ENCODE data around the gene CEL.

Gene CEL

GRCh38 chr9:133051281-133051900 lies 10.4 kb upstream of the CEL start:
- H3K4me3 ChIP-seq (ENCODE audit: low read depth, low read length): no peak overlapping the region
- no peak for DNase-seq (ENCODE audit: low read depth)
- no peak for TF ChIP-seq CTCF (IDR thresholded peaks at IDR 0.05; ENCODE audit: insufficient read depth, low read depth, low read length, missing control alignments)

GRCh38 chr9:133051966-133052539 lies 9.7 kb upstream of the CEL start:
- H3K4me3 ChIP-seq (ENCODE audit: low read depth, low read length): no peak overlapping the region
- no peak for TF ChIP-seq CTCF (IDR thresholded peaks at IDR 0.05; ENCODE audit: insufficient read depth, low read depth, low read length, missing control alignments)
- no peak for DNase-seq (ENCODE audit: low read depth)

DNA sequence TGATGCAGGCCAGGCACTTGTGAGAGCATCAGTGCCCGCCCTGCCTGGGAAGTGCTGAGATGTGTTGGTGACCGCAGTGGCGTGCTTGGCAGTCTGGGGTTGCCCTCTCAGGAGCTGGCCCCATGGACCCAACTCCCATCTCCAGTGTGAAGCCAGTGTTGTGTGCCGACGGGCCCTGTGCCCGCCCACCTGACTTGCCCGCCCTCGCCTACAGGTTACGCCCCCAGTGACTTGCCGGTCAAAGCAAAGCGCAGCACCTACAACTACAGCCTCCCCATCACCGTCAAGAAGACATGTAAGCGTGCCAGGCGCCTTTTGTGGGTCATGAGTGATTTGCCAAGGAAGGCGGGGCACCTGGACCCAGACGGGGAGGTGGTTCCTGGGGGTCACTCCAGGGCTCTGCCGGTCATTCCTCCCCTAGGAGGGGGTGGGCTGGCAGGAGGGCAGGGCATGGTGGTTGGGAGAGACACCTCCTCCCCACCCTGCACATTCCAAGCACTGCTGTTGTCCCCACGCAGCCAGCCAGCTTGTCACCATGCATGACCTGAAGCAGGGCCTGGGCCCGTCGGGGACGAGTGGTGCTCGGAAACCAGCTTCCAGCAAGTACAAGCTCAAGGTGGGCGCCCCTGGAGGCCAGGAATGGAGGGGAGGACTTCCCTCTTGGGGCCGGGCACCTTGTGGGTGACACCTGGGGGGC lies 7.4 kb upstream of the CEL start:
- no peak for TF ChIP-seq CTCF (IDR thresholded peaks at IDR 0.05; ENCODE audit: insufficient read depth, low read depth, low read length, missing control alignments)
- H3K4me3 ChIP-seq (ENCODE audit: low read depth, low read length): no peak overlapping the region
- DNase-seq (ENCODE audit: low read depth): no peak

- no peak for DNase-seq (ENCODE audit: low read depth)
Measured at GRCh38 chr9:133054966-133055365, 6.8 kb upstream of the CEL start.

GRCh38 chr9:133055788-133056420 lies 5.9 kb upstream of the CEL start:
- no peak overlapping the region for H3K4me3 ChIP-seq (ENCODE audit: low read depth, low read length)
- DNase-seq (ENCODE audit: low read depth): no peak
- TF ChIP-seq CTCF (IDR thresholded peaks at IDR 0.05; ENCODE audit: insufficient read depth, low read depth, low read length, missing control alignments): no peak

More at GRCh38 chr9:133054966-133055365, 6.8 kb upstream of the CEL start:
- no peak for TF ChIP-seq CTCF (IDR thresholded peaks at IDR 0.05; ENCODE audit: insufficient read depth, low read depth, low read length, missing control alignments)
- no peak overlapping the region for H3K4me3 ChIP-seq (ENCODE audit: low read depth, low read length)

DNA sequence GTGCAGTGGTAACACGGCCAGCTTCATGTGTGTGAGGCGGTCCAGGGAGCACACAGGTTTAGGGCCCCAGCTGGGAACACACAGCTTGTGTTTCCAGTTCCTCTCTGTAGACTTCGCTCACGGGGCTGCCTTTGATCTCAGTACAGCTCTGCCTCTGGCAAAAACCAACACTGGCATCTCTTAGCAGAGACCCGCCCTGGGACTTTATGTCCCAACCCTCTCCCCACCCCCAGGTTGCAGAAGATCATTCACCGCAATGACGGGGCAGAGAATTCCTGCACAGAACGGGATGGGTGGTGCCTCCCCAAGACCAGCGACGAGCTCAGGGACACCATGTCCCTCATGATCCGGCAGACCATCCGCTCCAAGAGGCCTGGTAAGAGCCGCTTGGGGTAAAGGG lies 5.2 kb upstream of the CEL start:
- DNase-seq (ENCODE audit: low read depth): no peak
- TF ChIP-seq CTCF (IDR thresholded peaks at IDR 0.05; ENCODE audit: insufficient read depth, low read depth, low read length, missing control alignments): no peak
- no peak overlapping the region for H3K4me3 ChIP-seq (ENCODE audit: low read depth, low read length)

All from GM12865 (cell line).